CD4-positive, alpha-beta T cell treated with Interleukin-4 for 4 hours (primary cell): ENCODE measurements around the gene PHETA1.
A peak's percentile ranks its signal among the peaks of the same experiment; 100 is the strongest.
"Not testable (repeated sequence)": the region's sequence is repeated elsewhere in the genome, so short reads cannot be mapped to it uniquely, and the experiment has no call there.

Experiments used
- DNase-seq: peaks from one replicate; pipeline ENCODE4 v3.0.0-alpha.2; 2020

PHETA1 gene

DNA sequence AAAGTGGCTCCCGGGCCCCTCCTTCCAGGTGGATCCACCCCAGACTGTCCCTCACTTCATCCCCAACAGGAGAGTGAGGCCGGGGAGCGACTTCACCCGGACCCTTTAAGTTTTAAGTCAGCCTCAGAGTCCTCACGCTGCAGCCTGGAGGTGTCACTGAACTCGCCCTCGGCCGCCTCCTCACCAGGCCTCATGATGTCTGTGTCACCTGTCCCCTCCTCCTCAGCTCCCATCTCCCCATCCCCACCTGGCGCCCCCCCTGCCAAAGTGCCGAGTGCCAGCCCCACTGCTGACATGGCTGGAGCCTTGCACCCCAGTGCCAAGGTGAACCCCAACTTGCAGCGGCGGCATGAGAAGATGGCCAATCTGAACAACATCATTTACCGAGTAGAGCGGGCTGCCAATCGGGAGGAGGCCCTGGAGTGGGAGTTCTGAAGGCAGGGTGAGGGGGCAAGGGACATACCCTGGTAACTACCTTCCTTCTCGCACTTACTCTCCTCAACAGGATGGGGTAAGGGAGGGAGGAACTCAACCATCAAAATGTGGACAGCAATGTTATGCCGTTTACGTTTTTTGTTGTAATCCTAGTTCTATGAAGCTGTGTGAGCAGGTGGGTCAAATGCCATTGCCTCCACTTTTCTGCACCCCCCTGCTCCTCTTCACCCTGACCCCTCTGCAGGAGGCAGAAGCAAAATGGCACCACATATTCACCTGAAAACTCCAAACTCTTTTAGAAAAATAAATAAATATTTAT lies 20.8 kb downstream of the PHETA1 start:
- DNase-seq = no peak

- no peak for DNase-seq
These were observed 24.5 kb downstream of the PHETA1 start for GRCh38 chr12:111344254-111344875.

GRCh38 chr12:111343181-111343580 lies 25.7 kb downstream of the PHETA1 start:
- DNase-seq = no peak

DNA sequence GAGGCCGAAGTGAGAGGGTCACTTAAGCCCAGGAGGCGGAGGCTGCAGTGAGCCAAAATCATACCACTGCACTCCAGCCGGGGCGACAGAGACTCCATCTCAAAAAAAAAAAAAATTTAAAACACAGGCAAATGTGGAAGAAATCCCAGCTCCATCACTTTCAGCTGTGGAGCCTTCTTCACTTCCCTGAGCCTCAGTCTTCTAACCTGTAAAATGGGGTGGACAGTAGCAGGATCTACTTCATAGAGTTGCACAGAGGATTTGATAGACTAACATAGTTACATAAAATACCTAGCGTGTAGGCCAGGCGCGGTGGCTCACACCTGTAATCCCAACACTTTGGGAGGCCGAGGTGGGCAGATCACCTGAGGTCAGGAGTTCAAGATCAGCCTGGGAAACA lies 26.5 kb downstream of the PHETA1 start:
- no peak for DNase-seq

GRCh38 chr12:111341426-111342065 lies 27.3 kb downstream of the PHETA1 start:
- no peak for DNase-seq

- DNase-seq = not testable (repeated sequence)
These were observed 28.2 kb downstream of the PHETA1 start for GRCh38 chr12:111340680-111341079.

DNA sequence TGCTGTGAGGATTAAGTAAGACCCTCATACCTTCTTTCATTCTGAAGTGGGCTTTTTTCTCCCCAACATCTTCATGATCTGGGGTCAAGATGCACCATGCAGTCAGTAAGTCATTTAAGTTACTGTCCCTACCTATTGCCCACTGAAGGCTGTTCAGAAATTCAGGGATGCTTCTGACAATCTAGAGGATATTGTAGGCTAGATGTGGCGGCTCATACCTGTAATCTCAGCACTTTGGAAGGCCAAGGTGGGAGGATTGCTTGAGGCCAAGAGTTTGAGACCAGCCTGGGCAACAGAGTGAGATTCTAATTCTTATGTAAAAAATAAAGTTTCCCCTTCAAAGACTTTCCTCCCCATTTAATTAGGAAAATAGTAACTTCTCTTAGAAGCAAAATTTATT lies 28.7 kb downstream of the PHETA1 start:
- no peak for DNase-seq

GRCh38 chr12:111339321-111339938 lies 29.5 kb downstream of the PHETA1 start:
- no peak for DNase-seq

- DNase-seq = no peak
These were observed 30.8 kb downstream of the PHETA1 start for GRCh38 chr12:111338096-111338495.

DNA sequence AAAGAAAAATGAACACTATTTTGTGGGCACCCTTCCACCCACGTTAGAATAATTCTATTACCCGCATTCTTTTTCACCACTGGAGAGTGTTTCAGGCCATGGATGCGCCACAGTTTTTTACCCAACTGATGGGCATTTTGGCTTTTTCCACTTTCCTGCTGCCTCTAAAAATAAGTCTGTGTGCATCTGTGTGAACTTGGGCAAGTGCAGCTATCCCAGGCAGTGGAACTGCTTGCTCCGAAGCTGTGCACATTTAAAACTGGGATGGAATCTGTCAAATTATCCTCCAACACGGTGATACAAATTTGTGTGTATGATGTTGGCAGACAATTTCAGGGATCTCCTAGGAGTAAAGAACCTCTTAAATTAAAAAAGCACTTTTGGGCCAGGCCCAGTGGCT lies 31.5 kb downstream of the PHETA1 start:
- DNase-seq = no peak

DNA sequence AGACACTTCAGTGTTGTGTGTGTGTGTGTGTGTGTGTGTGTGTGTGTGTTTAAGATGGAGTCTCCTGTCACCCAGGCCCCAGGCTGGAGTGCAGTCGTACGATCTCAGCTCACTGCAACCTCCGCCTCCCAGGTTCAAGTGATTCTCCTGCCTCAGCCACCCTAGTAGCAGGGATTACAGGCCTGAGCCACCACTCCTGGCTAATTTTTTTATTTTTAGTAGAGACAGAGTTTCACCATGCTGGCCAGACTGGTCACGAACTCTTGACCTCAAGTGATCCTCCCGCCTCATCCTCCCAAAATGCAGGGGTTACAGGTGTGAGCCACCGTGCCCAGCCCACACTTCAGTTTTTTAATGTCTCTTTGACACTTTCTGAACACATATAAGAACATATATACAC lies 32.5 kb downstream of the PHETA1 start:
- DNase-seq = not testable (repeated sequence)

DNA sequence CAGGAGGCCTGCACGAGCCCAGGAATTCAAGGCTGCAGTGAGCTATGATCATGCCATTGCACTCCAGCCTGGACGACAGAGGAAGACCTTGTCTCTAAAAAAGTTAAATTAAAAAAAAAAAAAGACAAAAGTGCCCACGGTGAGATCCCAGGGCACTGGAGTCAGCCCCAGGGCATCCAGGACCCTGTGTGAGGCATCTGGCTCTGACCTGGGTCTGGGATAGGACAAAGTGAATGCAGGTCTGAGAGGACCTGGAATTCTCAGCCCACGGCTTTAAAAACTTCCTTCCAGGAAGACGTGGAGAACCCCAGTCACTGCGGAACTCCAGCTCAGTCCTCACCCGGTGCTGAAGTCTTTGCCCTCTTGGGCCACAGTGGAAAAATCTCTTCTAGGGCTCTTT lies 33.1 kb downstream of the PHETA1 start:
- DNase-seq = no peak

GRCh38 chr12:111335301-111335700 lies 33.6 kb downstream of the PHETA1 start:
- not testable (repeated sequence) for DNase-seq

DNA sequence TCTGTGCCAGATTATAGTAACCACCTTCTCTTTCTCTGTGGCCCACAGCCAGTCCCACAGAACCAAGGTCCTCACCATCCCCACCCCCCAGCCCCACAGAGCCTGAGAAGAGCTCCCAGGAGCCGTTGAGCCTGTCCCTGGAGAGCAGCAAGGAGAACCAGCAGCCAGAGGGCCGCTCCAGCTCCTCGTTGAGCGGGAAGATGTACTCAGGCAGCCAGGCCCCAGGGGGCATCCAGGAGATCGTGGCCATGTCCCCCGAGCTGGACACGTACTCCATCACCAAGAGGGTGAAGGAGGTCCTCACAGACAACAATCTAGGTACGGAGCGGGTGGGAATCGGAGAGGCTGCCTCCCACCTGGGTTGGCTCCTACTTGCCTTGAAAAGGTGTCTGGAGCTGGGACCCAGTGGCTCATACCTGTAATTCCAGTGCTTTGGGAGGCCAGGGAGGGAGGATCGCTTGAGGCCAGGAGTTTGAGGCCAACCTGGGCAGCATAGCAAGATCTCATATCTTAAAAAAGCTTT lies 34.4 kb downstream of the PHETA1 start:
- DNase-seq = no peak

DNA sequence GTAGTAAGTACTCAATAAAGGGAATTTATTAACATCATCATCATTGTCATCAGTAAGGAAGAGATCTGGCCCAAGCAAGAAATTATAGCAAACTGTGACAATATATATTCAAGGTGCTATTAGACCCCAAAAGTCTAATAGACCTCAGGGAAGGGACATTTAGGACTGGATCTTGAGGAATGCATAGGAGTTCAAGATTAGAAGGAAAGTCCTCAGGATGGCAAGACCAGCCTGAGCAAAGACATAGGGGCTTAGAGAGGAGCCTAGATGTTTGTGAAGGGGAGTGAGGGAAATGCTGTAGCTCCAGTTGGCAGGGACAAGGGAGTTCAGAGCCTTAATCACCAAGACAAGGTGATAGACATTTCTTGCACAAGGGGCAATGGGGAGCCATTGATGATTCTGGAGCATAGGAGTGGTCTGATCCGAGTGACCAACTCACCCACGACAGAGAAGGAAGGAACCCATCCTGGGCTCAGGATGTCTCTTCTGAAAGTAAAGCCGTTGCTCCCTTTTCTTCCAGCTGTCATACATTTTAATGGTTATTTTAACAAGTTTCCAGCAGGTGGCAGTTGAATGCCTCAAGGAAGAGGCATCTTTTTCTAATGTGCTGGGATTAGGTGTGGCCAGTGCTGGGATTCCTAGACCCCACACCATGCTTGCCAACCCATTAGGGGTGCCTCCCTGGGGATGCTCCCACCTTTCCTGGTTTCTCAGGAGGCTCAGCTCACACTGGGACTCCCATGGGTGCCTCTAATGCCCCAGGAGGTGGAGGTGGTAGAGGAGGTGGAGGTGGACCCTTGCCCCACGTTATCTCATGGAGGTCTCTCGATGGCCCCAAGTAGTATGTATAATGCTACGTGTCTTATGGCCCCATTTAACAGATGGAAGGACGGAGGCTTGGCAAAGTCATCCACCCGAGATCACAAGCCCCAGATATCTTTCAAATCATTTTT lies 37.8 kb downstream of the PHETA1 start:
- peak; percentile 14 for DNase-seq

DNA sequence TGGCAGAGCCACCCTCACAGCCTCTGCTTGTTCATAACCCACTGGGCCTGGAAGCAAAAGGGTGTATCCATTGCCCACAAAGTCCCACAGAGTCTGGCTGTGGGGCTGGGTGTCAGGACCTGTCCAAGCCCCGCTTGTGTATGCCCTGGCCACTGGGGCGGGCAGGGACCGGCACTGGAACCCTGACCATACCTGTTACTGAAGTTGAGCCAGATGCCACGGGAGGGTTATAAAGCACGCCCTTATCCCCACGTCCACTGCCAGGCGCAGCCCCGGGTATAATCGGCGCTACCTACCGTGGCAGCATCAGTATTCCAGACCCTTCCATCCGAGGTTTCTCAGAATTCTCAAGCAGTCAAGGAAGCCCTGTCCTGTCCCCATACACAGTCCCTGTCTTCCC lies 40.8 kb downstream of the PHETA1 start:
- no peak for DNase-seq

DNA sequence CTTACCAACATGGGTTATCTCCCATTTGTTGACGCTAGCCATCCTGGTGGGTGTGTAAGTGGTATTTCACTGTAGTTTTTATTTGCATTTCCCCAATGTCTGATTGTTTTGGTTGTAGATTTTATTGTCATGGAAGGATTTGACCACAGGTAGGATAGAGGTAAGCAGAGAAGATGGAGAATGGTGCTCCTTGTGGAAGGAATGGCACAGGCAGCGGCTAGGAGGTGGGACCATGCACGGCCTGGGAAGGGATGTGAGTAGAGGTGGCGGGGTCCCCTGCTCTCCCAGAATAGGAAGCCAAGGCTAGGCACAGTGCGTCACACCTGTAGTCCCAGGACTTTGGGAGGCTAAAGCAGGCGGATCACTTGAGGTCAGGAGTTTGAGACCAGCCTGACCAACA lies 41.4 kb downstream of the PHETA1 start:
- DNase-seq = no peak

- DNase-seq = no peak
These were observed 46.3 kb downstream of the PHETA1 start for GRCh38 chr12:111322336-111323250.

- no peak for DNase-seq
These were observed 47.6 kb downstream of the PHETA1 start for GRCh38 chr12:111321317-111321716.

DNA sequence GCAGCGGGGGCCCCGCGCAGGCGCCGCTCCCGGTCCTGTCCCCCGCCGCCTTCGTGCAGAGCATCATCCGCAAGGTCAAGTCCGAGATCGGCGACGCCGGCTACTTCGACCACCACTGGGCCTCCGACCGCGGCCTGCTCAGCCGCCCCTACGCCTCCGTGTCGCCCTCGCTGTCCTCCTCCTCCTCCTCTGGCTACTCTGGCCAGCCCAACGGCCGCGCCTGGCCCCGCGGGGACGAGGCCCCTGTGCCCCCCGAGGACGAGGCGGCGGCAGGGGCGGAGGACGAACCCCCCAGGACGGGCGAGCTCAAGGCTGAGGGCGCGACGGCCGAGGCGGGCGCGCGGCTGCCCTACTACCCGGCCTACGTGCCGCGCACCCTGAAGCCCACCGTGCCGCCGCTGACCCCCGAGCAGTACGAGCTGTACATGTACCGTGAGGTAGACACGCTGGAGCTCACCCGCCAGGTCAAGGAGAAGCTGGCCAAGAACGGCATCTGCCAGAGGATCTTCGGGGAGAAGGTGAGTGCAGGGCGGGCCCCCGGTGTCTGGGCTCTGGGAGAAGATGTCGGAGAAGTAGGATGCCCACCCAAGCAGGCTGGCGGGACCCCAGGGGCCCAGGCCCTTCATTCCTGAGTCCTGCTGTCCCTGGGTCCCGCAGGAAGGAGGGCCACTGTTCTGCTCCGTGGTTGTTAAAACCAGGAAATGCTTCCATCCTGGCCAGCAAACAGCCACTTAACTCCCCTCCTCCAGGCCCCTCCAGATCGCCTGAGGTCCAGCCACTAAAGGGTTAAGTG lies 48.4 kb downstream of the PHETA1 start:
- DNase-seq = no peak
